Mesendoderm (in vitro differentiated cells): Measurements from ENCODE around the gene COL6A1. TPM values are rescaled to one million over a fixed set of nuclear protein-coding genes. Genes with fewer than 3 reads are reported as not detected.

Source experiments
- DNase-seq: peaks from one replicate; pipeline ENCODE4 v3.0.0; 2013
- H2AK5ac ChIP-seq: 2 replicates; pipeline ENCODE4 v1.6.1; 2013; ENCODE audit warnings: low read length, inconsistent platforms
- H2BK120ac ChIP-seq: 2 replicates; pipeline ENCODE4 v1.6.1; 2013; ENCODE audit warnings: low read depth, mild to moderate bottlenecking, low read length, moderate library complexity, mixed read lengths
- H2BK15ac ChIP-seq: replicated peaks from 2 replicates; pipeline ENCODE4 v1.6.1; 2013; ENCODE audit warnings: low read depth, mild to moderate bottlenecking, moderate library complexity
- H2BK5ac ChIP-seq: 2 replicates; pipeline ENCODE4 v1.6.1; 2013; ENCODE audit warnings: low read length, inconsistent platforms
- H3K18ac ChIP-seq: 2 replicates; pipeline ENCODE4 v1.6.1; 2013; ENCODE audit warnings: mild to moderate bottlenecking, low read length, mixed read lengths
- H3K23ac ChIP-seq: one replicate; pipeline ENCODE4 v1.6.1; 2013; ENCODE audit warnings: low read length
- H3K27ac ChIP-seq: 2 replicates; pipeline ENCODE4 v1.5.1; 2013; ENCODE audit warnings: low read depth, mild to moderate bottlenecking, inconsistent platforms, low read length, moderate library complexity
- H3K27me3 ChIP-seq: 2 replicates; pipeline ENCODE4 v1.6.1; 2013; ENCODE audit warnings: low read length, control low read depth, mild to moderate bottlenecking, inconsistent platforms; ENCODE audit not compliant: insufficient read depth, poor library complexity
- H3K36me3 ChIP-seq: 2 replicates; pipeline ENCODE4 v1.6.1; 2013; ENCODE audit warnings: low read length, inconsistent platforms; ENCODE audit not compliant: control insufficient read depth, insufficient read depth
- H3K4ac ChIP-seq: one replicate; pipeline ENCODE4 v1.6.1; 2013; ENCODE audit warnings: low read depth, mild to moderate bottlenecking, low read length, moderate library complexity
- H3K4me1 ChIP-seq: 2 replicates; pipeline ENCODE4 v1.6.1; 2013; ENCODE audit warnings: low read depth, low read length, inconsistent platforms; ENCODE audit not compliant: control insufficient read depth
- H3K4me2 ChIP-seq: 2 replicates; pipeline ENCODE4 v1.6.1; 2013; ENCODE audit warnings: low read length
- H3K4me3 ChIP-seq: 2 replicates; pipeline ENCODE4 v1.5.1; 2013; ENCODE audit warnings: mild to moderate bottlenecking, low read length
- H3K56ac ChIP-seq: one replicate; pipeline ENCODE4 v1.6.1; 2013; ENCODE audit warnings: low read length
- H3K79me1 ChIP-seq: 2 replicates; pipeline ENCODE4 v1.6.1; 2013; ENCODE audit warnings: low read length, inconsistent platforms
- H3K79me2 ChIP-seq: 2 replicates; pipeline ENCODE4 v1.6.1; 2013; ENCODE audit warnings: mild to moderate bottlenecking, low read length; ENCODE audit not compliant: control insufficient read depth, insufficient read depth
- H3K9ac ChIP-seq: 2 replicates; pipeline ENCODE4 v1.6.1; 2013; ENCODE audit warnings: low read length, inconsistent platforms
- H4K5ac ChIP-seq: one replicate; pipeline ENCODE4 v1.6.1; 2013; ENCODE audit warnings: low read length
- H4K8ac ChIP-seq: one replicate; pipeline ENCODE4 v1.6.1; 2013; ENCODE audit warnings: low read depth, mild to moderate bottlenecking, control low read depth, low read length, moderate library complexity
- WGBS: extraction: QIAGEN DNeasy Blood & Tissue Kit; methylation state at CpG from one replicate; pipeline ENCODE4 v1.1.7; 2013; ENCODE audit warnings: low lambda C conversion rate, missing lambda C conversion rate; ENCODE audit not compliant: insufficient coverage; ENCODE audit errors: extremely low coverage; 5-methylcytosine and 5-hydroxymethylcytosine counted together
- polyA plus RNA-seq, 2 experiments: library from polyadenylated mRNA; stranded (reverse); fragments of 200-250 nt; gene quantifications; one replicate each; pipeline ENCODE4 v1.2.3, GENCODE V29; 2013

Gene COL6A1, protein sequence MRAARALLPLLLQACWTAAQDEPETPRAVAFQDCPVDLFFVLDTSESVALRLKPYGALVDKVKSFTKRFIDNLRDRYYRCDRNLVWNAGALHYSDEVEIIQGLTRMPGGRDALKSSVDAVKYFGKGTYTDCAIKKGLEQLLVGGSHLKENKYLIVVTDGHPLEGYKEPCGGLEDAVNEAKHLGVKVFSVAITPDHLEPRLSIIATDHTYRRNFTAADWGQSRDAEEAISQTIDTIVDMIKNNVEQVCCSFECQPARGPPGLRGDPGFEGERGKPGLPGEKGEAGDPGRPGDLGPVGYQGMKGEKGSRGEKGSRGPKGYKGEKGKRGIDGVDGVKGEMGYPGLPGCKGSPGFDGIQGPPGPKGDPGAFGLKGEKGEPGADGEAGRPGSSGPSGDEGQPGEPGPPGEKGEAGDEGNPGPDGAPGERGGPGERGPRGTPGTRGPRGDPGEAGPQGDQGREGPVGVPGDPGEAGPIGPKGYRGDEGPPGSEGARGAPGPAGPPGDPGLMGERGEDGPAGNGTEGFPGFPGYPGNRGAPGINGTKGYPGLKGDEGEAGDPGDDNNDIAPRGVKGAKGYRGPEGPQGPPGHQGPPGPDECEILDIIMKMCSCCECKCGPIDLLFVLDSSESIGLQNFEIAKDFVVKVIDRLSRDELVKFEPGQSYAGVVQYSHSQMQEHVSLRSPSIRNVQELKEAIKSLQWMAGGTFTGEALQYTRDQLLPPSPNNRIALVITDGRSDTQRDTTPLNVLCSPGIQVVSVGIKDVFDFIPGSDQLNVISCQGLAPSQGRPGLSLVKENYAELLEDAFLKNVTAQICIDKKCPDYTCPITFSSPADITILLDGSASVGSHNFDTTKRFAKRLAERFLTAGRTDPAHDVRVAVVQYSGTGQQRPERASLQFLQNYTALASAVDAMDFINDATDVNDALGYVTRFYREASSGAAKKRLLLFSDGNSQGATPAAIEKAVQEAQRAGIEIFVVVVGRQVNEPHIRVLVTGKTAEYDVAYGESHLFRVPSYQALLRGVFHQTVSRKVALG
- polyA plus RNA-seq (2013, experiment 1 of 2) = 187 TPM
- polyA plus RNA-seq (2013, experiment 2 of 2) = 175 TPM

DNA sequence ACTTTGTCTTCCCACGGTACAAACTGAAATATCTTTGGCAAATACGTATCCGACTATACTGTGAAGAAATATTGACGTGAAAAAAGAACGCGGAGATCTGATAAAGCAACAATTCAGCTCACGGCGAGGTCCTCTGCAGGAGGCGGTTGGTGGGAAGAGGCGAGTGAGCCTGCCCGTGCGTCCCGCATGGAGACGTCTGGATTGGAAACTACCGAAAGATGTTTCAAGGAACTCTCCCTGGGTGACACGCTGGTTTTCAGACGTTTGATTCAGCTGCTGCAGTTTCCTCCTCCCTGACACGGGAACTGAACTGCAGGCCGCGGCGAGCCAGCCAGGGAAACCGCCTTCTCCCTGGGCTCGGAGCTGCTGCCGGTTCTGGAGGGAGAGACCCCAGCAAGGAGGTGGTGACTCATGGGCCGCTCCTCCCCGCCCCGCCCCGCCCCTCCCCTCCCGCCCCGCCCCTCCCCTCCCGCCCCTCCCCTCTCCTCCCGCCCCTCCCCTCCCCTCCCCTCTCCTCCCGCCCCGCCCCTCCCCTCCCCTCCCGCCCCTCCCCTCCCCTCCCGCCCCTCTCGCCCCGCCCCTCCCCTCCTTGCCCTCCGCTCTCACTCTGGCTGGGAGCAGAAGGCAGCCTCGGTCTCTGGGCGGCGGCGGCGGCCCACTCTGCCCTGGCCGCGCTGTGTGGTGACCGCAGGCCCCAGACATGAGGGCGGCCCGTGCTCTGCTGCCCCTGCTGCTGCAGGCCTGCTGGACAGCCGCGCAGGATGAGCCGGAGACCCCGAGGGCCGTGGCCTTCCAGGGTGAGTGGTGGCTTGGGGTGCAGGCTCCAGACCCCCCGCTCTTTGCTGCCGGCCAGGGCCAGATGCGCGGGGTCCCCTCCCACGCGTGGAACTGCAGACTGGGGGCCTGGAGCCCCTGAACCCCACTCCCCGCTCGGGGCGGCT is at the start of gene COL6A1:
COL6A1 (plus strand) TSS at position 620 of the 941 bp plus-strand sequence; CDS start at position 701, 81 bp downstream.
- Histone ChIP-seq H3K4me2 (peak within 1 kb of the TSS; percentile 80), H3K56ac (peak within 1 kb of the TSS; percentile 98), H4K5ac (no peak within 1 kb of the TSS), H3K79me1 (peaks cover 21% of the 10 kb centered on the region), H4K8ac (no peak within 1 kb of the TSS), H3K27me3 (no peaks in the 10 kb centered on the region), H3K4me3 (peak within 1 kb of the TSS; percentile 81), H2BK5ac (peak within 1 kb of the TSS; percentile 73), H3K36me3 (peaks cover 16% of the 10 kb centered on the region), H3K79me2 (peaks cover 45% of the 10 kb centered on the region), H3K18ac (peak within 1 kb of the TSS; percentile 83), H2AK5ac (no peak within 1 kb of the TSS), H3K9ac (peak within 1 kb of the TSS; percentile 96), H3K4me1 (peaks cover 2% of the 10 kb centered on the region), H2BK120ac (no peak within 1 kb of the TSS), H2BK15ac (no peak within 1 kb of the TSS), H3K4ac (peak within 1 kb of the TSS; percentile 25), H3K23ac (peak within 1 kb of the TSS; percentile 48), H3K27ac (peak within 1 kb of the TSS; percentile 95)
- peak; percentile 97 for DNase-seq
- WGBS = no CpG with 5 or more reads among the region's 63 CpGs

DNA sequence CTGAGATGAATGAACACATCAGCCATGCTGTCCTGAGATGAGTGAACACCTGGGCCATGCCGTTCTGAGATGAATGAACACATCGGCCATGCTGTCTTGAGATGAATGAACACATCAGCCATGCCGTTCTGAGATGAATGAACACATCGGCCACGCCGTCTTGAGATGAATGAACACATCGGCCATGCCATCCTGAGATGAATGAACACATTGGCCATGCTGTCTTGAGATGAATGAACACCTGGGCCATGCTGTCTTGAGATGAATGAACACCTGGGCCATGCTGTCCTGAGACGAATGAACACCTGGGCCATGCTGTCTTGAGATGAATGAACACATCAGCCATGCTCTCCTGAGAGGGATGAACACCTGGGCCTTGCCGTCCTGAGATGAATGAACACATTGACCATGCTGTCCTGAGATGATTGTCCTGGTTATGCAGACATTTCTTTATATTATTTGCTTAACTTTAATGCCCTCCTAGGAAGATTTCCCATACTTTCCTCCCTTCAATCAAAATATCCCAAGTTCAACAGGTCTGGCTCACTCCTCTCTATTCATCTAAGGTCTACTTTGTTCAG is 48.6 kb upstream of the COL6A1 start:
- H3K79me2 ChIP-seq = no peaks in the 10 kb centered on the region
- no peak overlapping the region for H2BK120ac ChIP-seq
- H3K27ac ChIP-seq = no peak overlapping the region
- H3K79me1 ChIP-seq = no peaks in the 10 kb centered on the region
- no peak overlapping the region for H4K5ac ChIP-seq
- H3K27me3 ChIP-seq = no peaks in the 10 kb centered on the region
- H3K4me2 ChIP-seq = no peak overlapping the region
- no peak overlapping the region for H3K4me3 ChIP-seq
- no CpG with 5 or more reads among the region's 9 CpGs for WGBS
- no peak overlapping the region for H4K8ac ChIP-seq
- no peak overlapping the region for H3K18ac ChIP-seq
- no peak overlapping the region for H3K23ac ChIP-seq
- H3K9ac ChIP-seq = no peak overlapping the region
- no peak overlapping the region for H2AK5ac ChIP-seq
- no peak for DNase-seq
- no peak overlapping the region for H3K4ac ChIP-seq
- H3K4me1 ChIP-seq = no peaks in the 10 kb centered on the region
- H2BK5ac ChIP-seq = no peak overlapping the region
- no peak overlapping the region for H3K56ac ChIP-seq
- no peaks in the 10 kb centered on the region for H3K36me3 ChIP-seq
- H2BK15ac ChIP-seq = no peak overlapping the region

DNA sequence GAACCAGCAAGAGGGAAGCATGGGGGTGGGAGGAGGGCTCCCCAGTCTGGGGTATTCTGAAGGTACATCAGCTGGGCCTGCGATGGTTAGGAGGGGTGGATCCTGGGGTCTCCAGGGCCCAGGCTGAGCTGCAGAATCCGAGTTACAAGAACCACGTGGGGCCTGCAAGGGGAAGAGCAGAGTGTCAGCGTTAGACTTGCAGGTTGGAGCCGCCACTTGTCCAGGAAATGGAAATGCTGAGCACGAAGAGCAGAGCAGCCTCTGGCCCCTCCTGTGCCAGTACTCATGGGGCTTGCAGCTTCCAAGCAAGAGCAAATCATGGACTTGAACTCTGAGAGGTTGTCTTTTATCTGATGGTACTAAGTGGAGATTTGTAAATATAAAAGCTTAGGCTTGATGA is 47.5 kb upstream of the COL6A1 start:
- no peak overlapping the region for H3K4me3 ChIP-seq
- no peaks in the 10 kb centered on the region for H3K79me1 ChIP-seq
- H2BK5ac ChIP-seq = no peak overlapping the region
- H3K23ac ChIP-seq = no peak overlapping the region
- no peak overlapping the region for H3K56ac ChIP-seq
- no peaks in the 10 kb centered on the region for H3K36me3 ChIP-seq
- H3K79me2 ChIP-seq = no peaks in the 10 kb centered on the region
- no peak for DNase-seq
- no CpG with 5 or more reads among the region's 6 CpGs for WGBS
- H3K27me3 ChIP-seq = no peaks in the 10 kb centered on the region
- no peaks in the 10 kb centered on the region for H3K4me1 ChIP-seq
- H2BK15ac ChIP-seq = no peak overlapping the region
- no peak overlapping the region for H3K18ac ChIP-seq
- no peak overlapping the region for H3K4ac ChIP-seq
- no peak overlapping the region for H2AK5ac ChIP-seq
- H4K5ac ChIP-seq = no peak overlapping the region
- no peak overlapping the region for H4K8ac ChIP-seq
- no peak overlapping the region for H3K27ac ChIP-seq
- H3K4me2 ChIP-seq = no peak overlapping the region
- H3K9ac ChIP-seq = no peak overlapping the region
- no peak overlapping the region for H2BK120ac ChIP-seq

DNA sequence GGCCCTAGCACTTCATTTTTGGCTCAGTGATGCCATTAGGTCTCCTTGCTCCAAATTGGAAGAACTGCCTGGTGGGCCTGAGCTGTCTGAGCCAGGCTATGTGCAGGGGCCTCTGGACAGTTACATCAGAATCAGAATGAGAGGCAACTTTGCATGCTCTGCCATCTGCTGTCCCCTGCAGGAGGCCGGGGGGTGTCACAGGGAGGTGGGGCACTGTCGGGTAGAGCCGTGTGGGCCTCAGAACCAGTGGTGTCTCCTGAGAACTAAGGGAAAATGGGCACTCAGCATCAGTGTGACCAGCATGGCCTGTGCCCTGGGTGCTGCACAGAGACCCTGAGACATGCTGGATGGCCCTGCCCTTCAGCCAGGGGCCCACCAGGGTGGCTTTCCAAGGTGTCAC is 47.0 kb upstream of the COL6A1 start:
- no peaks in the 10 kb centered on the region for H3K36me3 ChIP-seq
- no peak overlapping the region for H4K8ac ChIP-seq
- no peak overlapping the region for H2BK15ac ChIP-seq
- H2BK5ac ChIP-seq = no peak overlapping the region
- H4K5ac ChIP-seq = no peak overlapping the region
- H2AK5ac ChIP-seq = no peak overlapping the region
- H2BK120ac ChIP-seq = no peak overlapping the region
- H3K18ac ChIP-seq = no peak overlapping the region
- H3K79me2 ChIP-seq = no peaks in the 10 kb centered on the region
- H3K9ac ChIP-seq = no peak overlapping the region
- H3K4me2 ChIP-seq = no peak overlapping the region
- H3K56ac ChIP-seq = no peak overlapping the region
- H3K27ac ChIP-seq = no peak overlapping the region
- no peak overlapping the region for H3K23ac ChIP-seq
- no CpG with 5 or more reads among the region's 3 CpGs for WGBS
- no peak for DNase-seq
- H3K4me3 ChIP-seq = no peak overlapping the region
- H3K27me3 ChIP-seq = no peaks in the 10 kb centered on the region
- H3K79me1 ChIP-seq = no peaks in the 10 kb centered on the region
- H3K4me1 ChIP-seq = no peaks in the 10 kb centered on the region
- H3K4ac ChIP-seq = no peak overlapping the region

DNA sequence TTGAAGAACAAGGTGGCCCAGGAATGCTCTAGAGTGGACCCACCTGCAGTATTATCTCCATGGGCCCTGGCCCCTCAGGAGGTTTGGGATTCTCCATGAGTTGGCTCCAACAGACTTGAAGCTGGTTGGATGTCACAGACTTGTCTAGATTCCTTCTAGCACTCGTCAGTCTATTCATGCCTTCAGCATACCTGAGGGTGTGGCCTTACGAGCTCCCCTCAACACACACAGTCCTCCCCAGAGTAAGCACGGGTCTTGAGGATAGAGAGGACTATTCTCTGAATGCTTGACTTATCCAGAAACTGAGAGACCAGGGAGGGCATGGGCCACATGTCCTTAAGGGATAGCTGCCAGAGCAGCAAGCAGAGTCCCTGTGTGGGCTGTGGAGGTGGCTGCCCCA is 45.9 kb upstream of the COL6A1 start:
- no peaks in the 10 kb centered on the region for H3K4me1 ChIP-seq
- no peak overlapping the region for H2BK120ac ChIP-seq
- peak; percentile 82 for DNase-seq
- H2AK5ac ChIP-seq = no peak overlapping the region
- no CpG with 5 or more reads among the region's 3 CpGs for WGBS
- H2BK15ac ChIP-seq = no peak overlapping the region
- H3K23ac ChIP-seq = no peak overlapping the region
- H4K5ac ChIP-seq = no peak overlapping the region
- H3K79me2 ChIP-seq = no peaks in the 10 kb centered on the region
- no peak overlapping the region for H3K27ac ChIP-seq
- H3K4me2 ChIP-seq = no peak overlapping the region
- H3K18ac ChIP-seq = no peak overlapping the region
- H3K36me3 ChIP-seq = no peaks in the 10 kb centered on the region
- no peaks in the 10 kb centered on the region for H3K27me3 ChIP-seq
- H4K8ac ChIP-seq = no peak overlapping the region
- H3K79me1 ChIP-seq = no peaks in the 10 kb centered on the region
- H2BK5ac ChIP-seq = no peak overlapping the region
- H3K9ac ChIP-seq = no peak overlapping the region
- no peak overlapping the region for H3K56ac ChIP-seq
- H3K4ac ChIP-seq = no peak overlapping the region
- no peak overlapping the region for H3K4me3 ChIP-seq
